ENCODE data around the gene VCAM1. TPM values are rescaled to one million over a fixed set of nuclear protein-coding genes. Genes with fewer than 3 reads are reported as not detected.

VCAM1 gene
- total RNA-seq, 1 experiment from 2014 or later = not detected

GRCh38 chr1:100721526-100722207 lies 2.1 kb downstream of the VCAM1 start:
- no peaks in the 10 kb centered on the region for H3K36me3 Mint-ChIP-seq
- no peak overlapping the region for H3K4me3 Mint-ChIP-seq
- TF ChIP-seq STAT6 (CRISPR knock-in tag; conservative IDR thresholded peaks at IDR 0.05; ENCODE audit: low read depth) (no peak), KAT7 (CRISPR knock-in tag; IDR thresholded peaks at IDR 0.05; ENCODE audit: borderline replicate concordance) (no peak), ZNF138 (CRISPR knock-in tag; conservative IDR thresholded peaks at IDR 0.05) (no peak), NR2C2 (CRISPR knock-in tag; IDR thresholded peaks at IDR 0.05) (no peak), PREB (CRISPR knock-in tag; IDR thresholded peaks at IDR 0.05; ENCODE audit: borderline replicate concordance) (no peak), IRF1 (CRISPR knock-in tag; IDR thresholded peaks at IDR 0.05) (no peak)
- TF ChIP-seq, protein P1, sequence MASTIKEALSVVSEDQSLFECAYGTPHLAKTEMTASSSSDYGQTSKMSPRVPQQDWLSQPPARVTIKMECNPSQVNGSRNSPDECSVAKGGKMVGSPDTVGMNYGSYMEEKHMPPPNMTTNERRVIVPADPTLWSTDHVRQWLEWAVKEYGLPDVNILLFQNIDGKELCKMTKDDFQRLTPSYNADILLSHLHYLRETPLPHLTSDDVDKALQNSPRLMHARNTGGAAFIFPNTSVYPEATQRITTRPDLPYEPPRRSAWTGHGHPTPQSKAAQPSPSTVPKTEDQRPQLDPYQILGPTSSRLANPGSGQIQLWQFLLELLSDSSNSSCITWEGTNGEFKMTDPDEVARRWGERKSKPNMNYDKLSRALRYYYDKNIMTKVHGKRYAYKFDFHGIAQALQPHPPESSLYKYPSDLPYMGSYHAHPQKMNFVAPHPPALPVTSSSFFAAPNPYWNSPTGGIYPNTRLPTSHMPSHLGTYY (CRISPR knock-in tag; IDR thresholded peaks at IDR 0.05) = no peak
- TF ChIP-seq, protein P2, sequence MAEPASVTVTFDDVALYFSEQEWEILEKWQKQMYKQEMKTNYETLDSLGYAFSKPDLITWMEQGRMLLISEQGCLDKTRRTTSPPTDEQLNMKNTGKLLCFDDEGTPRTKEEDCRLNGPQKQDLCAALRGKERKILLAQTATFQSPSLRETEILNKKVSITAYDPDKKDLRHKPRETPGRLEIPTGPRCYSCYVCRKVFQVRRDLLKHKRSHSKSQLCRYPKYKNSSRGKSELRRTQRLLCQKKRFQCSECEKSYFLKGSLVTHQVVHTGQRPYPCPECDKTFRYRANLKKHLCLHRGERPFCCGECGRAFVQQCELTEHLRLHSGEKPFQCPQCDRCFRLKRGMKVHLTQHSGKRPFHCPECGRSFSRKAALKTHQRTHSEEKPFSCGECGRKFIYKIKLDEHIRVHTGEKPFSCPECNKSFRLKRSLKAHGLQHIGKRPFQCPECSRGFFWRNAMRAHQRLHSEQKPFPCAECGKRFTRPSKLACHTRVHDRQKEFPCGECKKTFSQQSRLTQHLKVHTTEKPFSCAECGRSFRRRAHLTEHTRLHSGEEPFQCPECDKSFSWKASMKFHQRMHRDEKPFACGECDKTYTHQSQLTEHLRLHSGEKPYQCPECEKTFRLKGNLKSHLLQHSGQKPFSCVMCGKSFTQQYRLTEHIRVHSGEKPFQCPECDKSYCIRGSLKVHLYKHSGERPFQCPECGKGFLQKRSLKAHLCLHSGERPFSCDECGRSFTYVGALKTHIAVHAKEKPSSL (CRISPR knock-in tag; conservative IDR thresholded peaks at IDR 0.05) = no peak
- TF ChIP-seq, protein P3, sequence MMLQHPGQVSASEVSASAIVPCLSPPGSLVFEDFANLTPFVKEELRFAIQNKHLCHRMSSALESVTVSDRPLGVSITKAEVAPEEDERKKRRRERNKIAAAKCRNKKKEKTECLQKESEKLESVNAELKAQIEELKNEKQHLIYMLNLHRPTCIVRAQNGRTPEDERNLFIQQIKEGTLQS (CRISPR knock-in tag; conservative IDR thresholded peaks at IDR 0.05) = no peak
- TF ChIP-seq, protein P4, sequence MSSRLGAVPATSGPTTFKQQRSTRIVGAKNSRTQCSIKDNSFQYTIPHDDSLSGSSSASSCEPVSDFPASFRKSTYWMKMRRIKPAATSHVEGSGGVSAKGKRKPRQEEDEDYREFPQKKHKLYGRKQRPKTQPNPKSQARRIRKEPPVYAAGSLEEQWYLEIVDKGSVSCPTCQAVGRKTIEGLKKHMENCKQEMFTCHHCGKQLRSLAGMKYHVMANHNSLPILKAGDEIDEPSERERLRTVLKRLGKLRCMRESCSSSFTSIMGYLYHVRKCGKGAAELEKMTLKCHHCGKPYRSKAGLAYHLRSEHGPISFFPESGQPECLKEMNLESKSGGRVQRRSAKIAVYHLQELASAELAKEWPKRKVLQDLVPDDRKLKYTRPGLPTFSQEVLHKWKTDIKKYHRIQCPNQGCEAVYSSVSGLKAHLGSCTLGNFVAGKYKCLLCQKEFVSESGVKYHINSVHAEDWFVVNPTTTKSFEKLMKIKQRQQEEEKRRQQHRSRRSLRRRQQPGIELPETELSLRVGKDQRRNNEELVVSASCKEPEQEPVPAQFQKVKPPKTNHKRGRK (CRISPR knock-in tag; IDR thresholded peaks at IDR 0.05; ENCODE audit: borderline replicate concordance) = no peak
- H3K4me1 Mint-ChIP-seq = peaks cover 6% of the 10 kb centered on the region
- ChIA-PET CTCF (interaction anchor here (1.1 kb wide), 1 partner anchor 99 kb away, joined by 4 read pairs; no protein-coding TSS in a partner anchor), POLR2A (no interaction called here)
- no peak for DNase-seq (ENCODE audit: low spot score)
- H3K27me3 Mint-ChIP-seq (ENCODE audit: low read depth) = no peaks in the 10 kb centered on the region
- ATAC-seq = no peak
- no peak overlapping the region for H3K27ac Mint-ChIP-seq
- H3K9me3 Mint-ChIP-seq = no peaks in the 10 kb centered on the region

DNA sequence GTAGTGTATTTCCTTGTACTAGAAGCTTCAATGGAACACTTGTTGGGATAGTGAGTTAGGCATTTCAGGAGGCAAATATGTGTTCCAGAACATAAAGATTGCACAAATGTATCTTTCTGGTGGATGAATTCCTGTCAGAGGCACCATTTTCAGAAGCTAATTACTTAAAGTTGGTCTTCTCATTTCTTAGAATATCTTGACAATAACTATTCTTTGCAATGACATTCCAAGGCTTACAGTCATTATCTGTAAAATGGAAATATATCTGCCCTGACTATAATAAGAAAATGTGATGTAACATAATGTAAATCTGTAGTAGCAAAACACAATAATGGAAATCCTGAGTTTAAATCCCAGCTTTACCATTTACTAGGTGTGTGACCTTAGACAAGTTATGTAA lies 2.7 kb downstream of the VCAM1 start:
- H3K27ac Mint-ChIP-seq = no peak overlapping the region
- no peak for ATAC-seq
- ChIA-PET CTCF (interaction anchor here (1.1 kb wide), 1 partner anchor 98 kb away, joined by 4 read pairs; no protein-coding TSS in a partner anchor), POLR2A (no interaction called here)
- no peaks in the 10 kb centered on the region for H3K27me3 Mint-ChIP-seq (ENCODE audit: low read depth)
- DNase-seq (ENCODE audit: low spot score) = no peak
- H3K4me1 Mint-ChIP-seq = peaks cover 6% of the 10 kb centered on the region
- no peaks in the 10 kb centered on the region for H3K36me3 Mint-ChIP-seq
- no peak overlapping the region for H3K4me3 Mint-ChIP-seq
- H3K9me3 Mint-ChIP-seq = no peaks in the 10 kb centered on the region
- TF ChIP-seq CTCF (IDR thresholded peaks at IDR 0.05) (no peak), ZNF532 (CRISPR knock-in tag; IDR thresholded peaks at IDR 0.05; ENCODE audit: borderline replicate concordance) (no peak)
